ENCODE results near the gene TMEM132A.

DNA sequence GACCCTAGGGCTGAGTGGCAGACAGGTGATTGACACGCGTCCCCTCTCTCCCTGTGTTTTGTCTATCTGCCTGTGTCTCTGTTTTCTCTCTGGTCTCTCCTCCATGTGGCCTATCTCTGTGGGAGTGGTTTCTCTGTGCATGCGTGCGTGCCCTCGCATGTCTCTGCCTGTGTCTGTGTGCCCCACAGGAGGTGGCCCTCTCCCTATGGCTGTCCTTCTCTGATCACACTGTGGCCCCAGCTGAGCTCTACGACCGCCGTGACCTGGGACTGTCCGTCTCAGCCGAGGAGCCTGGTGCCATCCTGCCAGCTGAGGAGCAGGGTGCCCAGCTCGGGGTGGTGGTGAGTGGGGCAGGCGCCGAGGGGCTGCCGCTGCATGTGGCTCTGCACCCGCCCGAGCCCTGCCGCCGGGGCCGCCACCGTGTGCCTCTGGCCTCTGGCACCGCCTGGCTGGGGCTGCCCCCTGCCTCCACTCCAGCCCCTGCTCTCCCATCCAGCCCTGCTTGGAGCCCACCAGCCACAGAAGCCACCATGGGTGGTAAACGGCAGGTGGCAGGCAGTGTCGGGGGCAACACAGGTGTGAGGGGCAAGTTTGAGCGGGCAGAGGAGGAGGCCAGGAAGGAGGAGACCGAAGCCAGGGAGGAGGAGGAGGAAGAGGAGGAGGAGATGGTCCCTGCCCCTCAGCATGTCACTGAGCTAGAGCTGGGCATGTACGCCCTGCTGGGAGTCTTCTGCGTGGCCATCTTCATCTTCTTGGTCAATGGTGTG lies 11.6 kb downstream of the TMEM132A start:
- TF ChIP-seq CTCF (conservative IDR thresholded peaks at IDR 0.05): no peak
- no peak for TF ChIP-seq ZFX (IDR thresholded peaks at IDR 0.05)
